Measurements from ENCODE around the gene GFRA4. TPM values are rescaled to one million over a fixed set of nuclear protein-coding genes. Genes with fewer than 3 reads are reported as not detected.

Gene GFRA4
- total RNA-seq, 1 experiment from 2014 or later, result not detected

- Histone ChIP-seq H4K8ac (replicated peaks; ENCODE audit: insufficient read length, low read depth, low read length) (no peak overlapping the region), H3K9me3 (ENCODE audit: control insufficient read depth, low read depth, low read length) (no peaks in the 10 kb centered on the region), H3K14ac (ENCODE audit: insufficient read depth, low read length) (no peak overlapping the region), H3K23me2 (ENCODE audit: insufficient read length, low read depth, low read length, poor library complexity, severe bottlenecking) (no peaks in the 10 kb centered on the region), H3K27ac (ENCODE audit: insufficient read length, low read depth, low read length) (no peak overlapping the region), H3K9ac (ENCODE audit: extremely low read depth, insufficient read length, low read length) (no peak overlapping the region), H3K4me2 (ENCODE audit: insufficient read depth, insufficient read length, low read length) (no peak overlapping the region), H3K56ac (ENCODE audit: insufficient read length, low read depth, low read length) (no peak overlapping the region), H2AK5ac (ENCODE audit: insufficient read length, low read length) (no peak overlapping the region), H3K79me2 (ENCODE audit: insufficient read depth, low read length) (no peaks in the 10 kb centered on the region), H2BK12ac (ENCODE audit: insufficient read length, low read depth, low read length) (no peak overlapping the region), H2AFZ (ENCODE audit: low read length) (no peak overlapping the region), H2BK120ac (ENCODE audit: low read depth, low read length, poor library complexity, severe bottlenecking) (no peak overlapping the region), H2BK15ac (ENCODE audit: low read depth, low read length) (no peak overlapping the region), H3K27me3 (ENCODE audit: insufficient read depth, low read length) (no peaks in the 10 kb centered on the region), H3K4ac (ENCODE audit: low read depth, low read length) (no peak overlapping the region), H4K5ac (ENCODE audit: insufficient read length, low read depth, low read length) (no peak overlapping the region), H3K23ac (ENCODE audit: insufficient read length, low read depth, low read length) (no peak overlapping the region), H2BK20ac (ENCODE audit: low read depth, low read length, poor library complexity, severe bottlenecking) (no peak overlapping the region), H4K91ac (ENCODE audit: insufficient read length, low read depth, low read length) (no peak overlapping the region), H3K79me1 (ENCODE audit: insufficient read depth, low read depth, low read length, poor library complexity, severe bottlenecking) (no peaks in the 10 kb centered on the region), H4K20me1 (ENCODE audit: control insufficient read depth, insufficient read depth, insufficient read length) (no peaks in the 10 kb centered on the region), H3K4me1 (ENCODE audit: insufficient read depth, low read length) (no peaks in the 10 kb centered on the region), H3K18ac (ENCODE audit: insufficient read length, low read depth, low read length) (no peak overlapping the region), H3T11ph (ENCODE audit: low read length) (no peak overlapping the region), H2BK5ac (ENCODE audit: insufficient read length, low read length) (no peak overlapping the region)
- H3K4me3 Mint-ChIP-seq, result no peak overlapping the region
- no peak for DNase-seq
- peak overlapping the region in 1 of 3 experiments; percentile 40; a peak in 1 of 7 replicates for H3K27ac Mint-ChIP-seq
- H3K27me3 Mint-ChIP-seq (ENCODE audit: low read depth), result no peaks in the 10 kb centered on the region
- H3K4me1 Mint-ChIP-seq, result no peaks in the 10 kb centered on the region
- H3K9me3 Mint-ChIP-seq, result peaks cover 3% of the 10 kb centered on the region in 2 experiments; a peak in 3 of 5 replicates
- peak; percentile 68 for TF ChIP-seq CTCF (conservative IDR thresholded peaks at IDR 0.05)
- no peaks in the 10 kb centered on the region; a peak in 1 of 7 replicates for H3K36me3 Mint-ChIP-seq (ENCODE audit: insufficient read depth in 1 of 3, low read depth in 3 of 3)
- no CpG with 5 or more reads among the region's 1 CpG for WGBS (ENCODE audit: extremely low coverage, insufficient read length, low lambda C conversion rate)
Measured at GRCh38 chr20:3696200-3696599, 33.0 kb upstream of the GFRA4 start.
